Stimulated activated CD8-positive, alpha-beta memory T cell treated with anti-CD3 and anti-CD28 coated beads, Interleukin-12 subunit alpha, Interleukin-12 subunit beta, amount 100 ng/mL, for 24 hours (primary cell): Measurements from ENCODE around the gene CCNO.

Source experiments
- DNase-seq: peaks from one replicate; pipeline ENCODE4 v3.0.0-alpha.2; 2020; ENCODE audit errors: extremely low read depth

CCNO gene

GRCh38 chr5:55232985-55233928, at the start of gene CCNO:
Gene CCNO (minus strand): TSS chr5:55233608. CDS start chr5:55233523, 85 bp downstream.
- DNase-seq, result no peak

- DNase-seq, result no peak
Measured at GRCh38 chr5:55278778-55279177, 45.4 kb upstream of the CCNO start.

- DNase-seq, result no peak
Measured at GRCh38 chr5:55276771-55277170, 43.4 kb upstream of the CCNO start.

GRCh38 chr5:55258339-55258738, 24.9 kb upstream of the CCNO start:
- DNase-seq, result no peak

GRCh38 chr5:55254802-55255201, 21.4 kb upstream of the CCNO start:
- DNase-seq, result no peak

- DNase-seq, result no peak
Measured at GRCh38 chr5:55250064-55250463, 16.7 kb upstream of the CCNO start.

GRCh38 chr5:55241746-55242145, 8.3 kb upstream of the CCNO start:
- no peak for DNase-seq

- DNase-seq, result no peak
Measured at GRCh38 chr5:55236800-55237199, 3.4 kb upstream of the CCNO start.

- no peak for DNase-seq
Measured at GRCh38 chr5:55234121-55234700, 803 bp upstream of the CCNO start.

GRCh38 chr5:55232271-55232984, 980 bp downstream of the CCNO start:
- DNase-seq, result no peak

- DNase-seq, result no peak
Measured at GRCh38 chr5:55231919-55232270, 1.5 kb downstream of the CCNO start.

GRCh38 chr5:55231029-55231918, 2.1 kb downstream of the CCNO start:
- DNase-seq, result no peak

GRCh38 chr5:55230086-55230629, 3.2 kb downstream of the CCNO start:
- DNase-seq, result no peak

- DNase-seq, result no peak
Measured at GRCh38 chr5:55227664-55228430, 5.6 kb downstream of the CCNO start.

- DNase-seq, result no peak
Measured at GRCh38 chr5:55226934-55227663, 6.3 kb downstream of the CCNO start, which contains the start of gene MCIDAS. Gene MCIDAS (minus strand): TSS chr5:55227315. CDS start chr5:55227138, 177 bp downstream.

GRCh38 chr5:55226027-55226933, 7.1 kb downstream of the CCNO start:
- DNase-seq, result no peak

GRCh38 chr5:55225346-55225745, 8.1 kb downstream of the CCNO start:
- DNase-seq, result no peak

- no peak for DNase-seq
Measured at GRCh38 chr5:55223812-55224240, 9.6 kb downstream of the CCNO start.
